Mesendoderm (in vitro differentiated cells): ENCODE measurements around the gene EIF2AK2.

ENCODE experiments used
- DNase-seq: peaks from one replicate; pipeline ENCODE4 v3.0.0; 2013
- H2AK5ac ChIP-seq: 2 replicates; pipeline ENCODE4 v1.6.1; 2013; ENCODE audit warnings: low read length, inconsistent platforms
- H2BK120ac ChIP-seq: 2 replicates; pipeline ENCODE4 v1.6.1; 2013; ENCODE audit warnings: low read depth, mild to moderate bottlenecking, low read length, moderate library complexity, mixed read lengths
- H2BK15ac ChIP-seq: replicated peaks from 2 replicates; pipeline ENCODE4 v1.6.1; 2013; ENCODE audit warnings: low read depth, mild to moderate bottlenecking, moderate library complexity
- H2BK5ac ChIP-seq: 2 replicates; pipeline ENCODE4 v1.6.1; 2013; ENCODE audit warnings: low read length, inconsistent platforms
- H3K18ac ChIP-seq: 2 replicates; pipeline ENCODE4 v1.6.1; 2013; ENCODE audit warnings: mild to moderate bottlenecking, low read length, mixed read lengths
- H3K23ac ChIP-seq: one replicate; pipeline ENCODE4 v1.6.1; 2013; ENCODE audit warnings: low read length
- H3K27ac ChIP-seq: 2 replicates; pipeline ENCODE4 v1.5.1; 2013; ENCODE audit warnings: low read depth, mild to moderate bottlenecking, inconsistent platforms, low read length, moderate library complexity
- H3K27me3 ChIP-seq: 2 replicates; pipeline ENCODE4 v1.6.1; 2013; ENCODE audit warnings: low read length, control low read depth, mild to moderate bottlenecking, inconsistent platforms; ENCODE audit not compliant: insufficient read depth, poor library complexity
- H3K36me3 ChIP-seq: 2 replicates; pipeline ENCODE4 v1.6.1; 2013; ENCODE audit warnings: low read length, inconsistent platforms; ENCODE audit not compliant: control insufficient read depth, insufficient read depth
- H3K4ac ChIP-seq: one replicate; pipeline ENCODE4 v1.6.1; 2013; ENCODE audit warnings: low read depth, mild to moderate bottlenecking, low read length, moderate library complexity
- H3K4me1 ChIP-seq: 2 replicates; pipeline ENCODE4 v1.6.1; 2013; ENCODE audit warnings: low read depth, low read length, inconsistent platforms; ENCODE audit not compliant: control insufficient read depth
- H3K4me2 ChIP-seq: 2 replicates; pipeline ENCODE4 v1.6.1; 2013; ENCODE audit warnings: low read length
- H3K4me3 ChIP-seq: 2 replicates; pipeline ENCODE4 v1.5.1; 2013; ENCODE audit warnings: mild to moderate bottlenecking, low read length
- H3K56ac ChIP-seq: one replicate; pipeline ENCODE4 v1.6.1; 2013; ENCODE audit warnings: low read length
- H3K79me1 ChIP-seq: 2 replicates; pipeline ENCODE4 v1.6.1; 2013; ENCODE audit warnings: low read length, inconsistent platforms
- H3K79me2 ChIP-seq: 2 replicates; pipeline ENCODE4 v1.6.1; 2013; ENCODE audit warnings: mild to moderate bottlenecking, low read length; ENCODE audit not compliant: control insufficient read depth, insufficient read depth
- H3K9ac ChIP-seq: 2 replicates; pipeline ENCODE4 v1.6.1; 2013; ENCODE audit warnings: low read length, inconsistent platforms
- H4K5ac ChIP-seq: one replicate; pipeline ENCODE4 v1.6.1; 2013; ENCODE audit warnings: low read length
- H4K8ac ChIP-seq: one replicate; pipeline ENCODE4 v1.6.1; 2013; ENCODE audit warnings: low read depth, mild to moderate bottlenecking, control low read depth, low read length, moderate library complexity
- WGBS: extraction: QIAGEN DNeasy Blood & Tissue Kit; methylation state at CpG from one replicate; pipeline ENCODE4 v1.1.7; 2013; ENCODE audit warnings: low lambda C conversion rate, missing lambda C conversion rate; ENCODE audit not compliant: insufficient coverage; ENCODE audit errors: extremely low coverage; 5-methylcytosine and 5-hydroxymethylcytosine counted together

Gene EIF2AK2

GRCh38 chr2:37181726-37182684 lies 25.2 kb upstream of the EIF2AK2 start:
- peak overlapping the region; percentile 80 for H3K18ac ChIP-seq

GRCh38 chr2:37180640-37181039 lies 23.9 kb upstream of the EIF2AK2 start:
- no peak overlapping the region for H3K9ac ChIP-seq
- no peak overlapping the region for H2AK5ac ChIP-seq
- no peak for DNase-seq
- no peak overlapping the region for H4K5ac ChIP-seq
- H3K27me3 ChIP-seq = no peaks in the 10 kb centered on the region
- WGBS = no CpG with 5 or more reads among the region's 5 CpGs
- peak overlapping the region; percentile 85 for H2BK120ac ChIP-seq
- H3K79me2 ChIP-seq = no peaks in the 10 kb centered on the region
- peak overlapping the region; percentile 59 for H3K4ac ChIP-seq
- peak overlapping the region; percentile 61 for H3K18ac ChIP-seq
- H4K8ac ChIP-seq = no peak overlapping the region
- H3K4me3 ChIP-seq = no peak overlapping the region
- no peak overlapping the region for H3K23ac ChIP-seq
- H3K36me3 ChIP-seq = no peaks in the 10 kb centered on the region
- H2BK15ac ChIP-seq = no peak overlapping the region
- no peak overlapping the region for H3K27ac ChIP-seq
- H3K56ac ChIP-seq = peak overlapping the region; percentile 47
- H3K79me1 ChIP-seq = no peaks in the 10 kb centered on the region
- peaks cover 4% of the 10 kb centered on the region for H3K4me1 ChIP-seq
- H2BK5ac ChIP-seq = no peak overlapping the region
- H3K4me2 ChIP-seq = no peak overlapping the region

More at GRCh38 chr2:37181726-37182684, 25.2 kb upstream of the EIF2AK2 start:
- whole genome bisulfite sequencing = no CpG with 5 or more reads among the region's 17 CpGs
- Histone ChIP-seq H3K4me1 (peaks cover 4% of the 10 kb centered on the region), H4K5ac (no peak overlapping the region), H4K8ac (peak overlapping the region; percentile 76), H3K4me2 (no peak overlapping the region), H3K36me3 (no peaks in the 10 kb centered on the region), H3K27ac (peak overlapping the region; percentile 86), H2BK5ac (peak overlapping the region; percentile 5), H2AK5ac (no peak overlapping the region), H3K9ac (peak overlapping the region; percentile 9), H3K23ac (no peak overlapping the region), H3K79me2 (no peaks in the 10 kb centered on the region), H3K56ac (peak overlapping the region; percentile 35), H3K79me1 (no peaks in the 10 kb centered on the region), H3K27me3 (no peaks in the 10 kb centered on the region), H3K4me3 (no peak overlapping the region), H2BK15ac (no peak overlapping the region), H3K4ac (peak overlapping the region; percentile 62), H2BK120ac (peak overlapping the region; percentile 89)
- peak; percentile 87 for DNase-seq

- Histone ChIP-seq H3K9ac (no peak overlapping the region), H3K4ac (peak overlapping the region; percentile 59), H3K27me3 (no peaks in the 10 kb centered on the region), H2BK120ac (peak overlapping the region; percentile 88), H3K56ac (peak overlapping the region; percentile 47), H4K5ac (no peak overlapping the region), H4K8ac (peak overlapping the region; percentile 56), H3K79me1 (no peaks in the 10 kb centered on the region), H2BK15ac (no peak overlapping the region), H3K27ac (no peak overlapping the region), H3K36me3 (no peaks in the 10 kb centered on the region), H3K18ac (peak overlapping the region; percentile 61), H3K4me3 (no peak overlapping the region), H2BK5ac (no peak overlapping the region), H3K79me2 (no peaks in the 10 kb centered on the region), H3K4me1 (peaks cover 4% of the 10 kb centered on the region), H3K4me2 (no peak overlapping the region), H2AK5ac (no peak overlapping the region), H3K23ac (no peak overlapping the region)
- peak; percentile 60 for DNase-seq
- no CpG with 5 or more reads among the region's 4 CpGs for WGBS
These were observed 23.3 kb upstream of the EIF2AK2 start for GRCh38 chr2:37180006-37180639.

- DNase-seq = no peak
- Histone ChIP-seq H3K56ac (no peak overlapping the region), H3K9ac (no peak overlapping the region), H3K4me1 (no peaks in the 10 kb centered on the region), H3K4me2 (no peak overlapping the region), H2AK5ac (no peak overlapping the region), H2BK120ac (no peak overlapping the region), H3K79me2 (no peaks in the 10 kb centered on the region), H3K79me1 (no peaks in the 10 kb centered on the region), H3K36me3 (no peaks in the 10 kb centered on the region), H3K23ac (no peak overlapping the region), H4K8ac (no peak overlapping the region), H3K4me3 (no peak overlapping the region), H4K5ac (no peak overlapping the region), H3K4ac (no peak overlapping the region), H3K18ac (no peak overlapping the region), H2BK5ac (no peak overlapping the region), H3K27me3 (no peaks in the 10 kb centered on the region), H3K27ac (no peak overlapping the region), H2BK15ac (no peak overlapping the region)
- no CpG with 5 or more reads among the region's 1 CpG for WGBS
These were observed 17.0 kb upstream of the EIF2AK2 start for GRCh38 chr2:37173741-37174140.

- Histone ChIP-seq H4K8ac (no peak overlapping the region), H3K79me1 (no peaks in the 10 kb centered on the region)
These were observed 14.8 kb upstream of the EIF2AK2 start for GRCh38 chr2:37171624-37171950.

More at GRCh38 chr2:37171624-37171950, 14.8 kb upstream of the EIF2AK2 start:
- H3K18ac ChIP-seq = no peak overlapping the region
- H3K9ac ChIP-seq = no peak overlapping the region
- no peak overlapping the region for H3K27ac ChIP-seq
- no peaks in the 10 kb centered on the region for H3K27me3 ChIP-seq
- no peak overlapping the region for H2BK15ac ChIP-seq
- no peak overlapping the region for H3K56ac ChIP-seq
- H3K4me3 ChIP-seq = no peak overlapping the region
- H3K4ac ChIP-seq = no peak overlapping the region
- H2BK5ac ChIP-seq = no peak overlapping the region
- H3K23ac ChIP-seq = no peak overlapping the region
- H2BK120ac ChIP-seq = no peak overlapping the region
- H3K79me2 ChIP-seq = no peaks in the 10 kb centered on the region
- DNase-seq = no peak
- no peaks in the 10 kb centered on the region for H3K36me3 ChIP-seq
- H3K4me1 ChIP-seq = no peaks in the 10 kb centered on the region
- no peak overlapping the region for H4K5ac ChIP-seq
- H3K4me2 ChIP-seq = no peak overlapping the region
- no peak overlapping the region for H2AK5ac ChIP-seq
